ENCODE results near the gene GLYATL3. TPM values are rescaled to one million over a fixed set of nuclear protein-coding genes. Genes with fewer than 3 reads are reported as not detected.

The GLYATL3 gene
- total RNA-seq, 1 donor from 2014 or later, result not detected

DNA sequence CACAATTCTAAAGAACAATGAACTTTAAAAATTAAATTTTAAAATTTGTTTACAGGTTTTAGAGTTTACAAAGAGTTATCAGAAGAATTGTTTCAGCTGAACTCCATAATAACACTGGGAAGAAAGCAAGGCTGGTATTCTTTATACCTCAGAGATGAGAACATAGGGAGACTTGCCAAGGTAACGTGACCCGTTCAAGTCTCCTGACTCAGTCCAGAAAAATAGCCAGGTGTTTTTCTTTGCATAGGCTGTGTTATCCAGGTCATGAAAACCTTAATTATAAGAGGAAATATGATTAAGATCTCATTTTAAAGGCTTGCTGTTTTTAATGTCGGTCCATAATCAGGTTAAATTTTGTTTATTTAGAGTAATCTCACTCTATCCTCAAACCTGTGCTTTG is 42.2 kb downstream of the GLYATL3 start:
- FAIRE-seq (no peak), DNase-seq (ENCODE audit: low spot score in 2 of 2) (no peak)

DNA sequence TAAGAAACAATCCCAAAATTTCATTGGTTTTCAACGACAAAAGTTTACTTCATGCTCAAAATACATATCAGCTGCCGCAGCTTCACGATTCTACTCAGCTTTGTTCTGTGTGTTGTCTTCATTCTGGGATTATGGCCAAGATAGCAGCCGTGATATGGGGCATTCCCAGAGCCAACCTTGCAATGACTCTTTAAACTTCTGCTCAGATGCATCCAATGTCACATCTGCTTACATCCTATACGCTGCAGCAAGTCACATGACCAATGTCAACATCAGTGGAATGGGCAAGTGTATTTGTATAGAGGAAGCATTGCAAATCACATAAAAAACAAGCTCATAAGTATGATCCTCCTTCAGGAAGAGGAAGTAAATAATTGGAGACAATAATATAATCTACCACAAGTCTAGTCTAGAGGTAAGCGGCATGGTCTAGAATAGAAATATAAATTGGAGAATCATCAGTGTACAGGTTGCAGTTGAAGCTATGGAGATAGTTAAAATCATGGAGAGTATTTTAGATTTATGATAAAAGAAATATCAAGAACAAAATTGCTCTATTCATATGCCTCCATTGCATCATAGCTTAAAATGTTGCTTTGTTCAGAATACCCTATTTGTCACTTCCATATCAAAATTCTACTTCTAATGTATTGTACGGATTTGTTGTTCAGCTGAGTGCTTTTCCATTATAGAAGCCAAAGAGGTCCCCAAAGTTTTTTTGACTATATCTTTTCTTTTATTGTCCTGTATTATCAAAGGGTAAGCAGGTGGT is 43.5 kb downstream of the GLYATL3 start:
- DNase-seq (ENCODE audit: low spot score in 2 of 2) (no peak), FAIRE-seq (no peak)

DNA sequence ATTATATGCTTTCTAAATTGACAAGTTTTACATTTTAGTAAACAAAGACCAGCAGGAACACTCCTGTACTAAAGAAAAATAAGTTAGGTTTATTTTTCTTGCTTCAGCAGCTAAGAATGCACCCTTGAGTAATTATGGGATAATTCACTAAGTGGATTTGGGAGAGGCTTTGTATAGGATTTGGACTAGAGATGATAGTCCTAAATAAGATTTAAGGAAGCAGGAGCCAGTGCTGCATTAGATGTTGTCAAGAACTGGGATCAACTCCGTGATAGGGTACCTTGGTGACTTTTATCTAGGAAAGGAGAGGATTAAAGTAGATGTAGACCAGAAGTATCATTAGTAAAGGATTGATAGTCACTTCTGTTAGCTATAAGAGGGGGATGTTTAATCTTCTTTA is 46.6 kb downstream of the GLYATL3 start:
- DNase-seq (ENCODE audit: low spot score in 2 of 2), result no peak
- no peak for FAIRE-seq

DNA sequence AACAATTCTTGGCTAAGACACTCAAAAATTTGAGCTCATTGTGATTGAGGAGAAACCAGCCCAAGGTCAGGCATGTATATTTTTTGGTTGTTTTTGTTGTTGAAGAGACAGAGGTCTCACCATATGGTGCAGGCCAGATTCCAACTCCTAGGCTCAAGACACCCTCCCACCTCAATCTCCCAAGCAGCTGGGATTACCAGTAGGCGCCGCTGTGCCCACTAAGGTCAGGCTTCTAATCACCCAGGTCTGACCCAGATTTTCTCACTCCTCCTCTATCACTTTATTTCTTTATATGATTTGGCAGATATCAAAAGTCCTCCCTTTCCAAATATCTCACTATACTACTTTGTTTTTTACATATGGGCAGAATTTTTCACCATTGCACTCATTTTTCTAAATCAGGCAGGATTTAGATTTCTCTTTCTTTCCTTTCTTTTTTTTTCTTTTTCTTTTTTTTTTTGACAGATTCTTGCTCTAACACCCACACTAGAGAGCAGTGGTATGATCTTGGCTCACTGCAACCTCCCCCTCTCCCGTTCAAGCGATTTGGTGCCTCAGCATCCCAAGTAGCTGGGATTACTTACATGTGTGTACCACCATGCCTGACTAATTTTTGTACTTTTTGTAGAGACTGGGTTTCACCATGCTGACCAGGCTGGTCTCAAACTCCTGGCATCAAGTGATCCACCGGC is 49.0 kb downstream of the GLYATL3 start:
- DNase-seq (ENCODE audit: low spot score in 2 of 2) (no peak), FAIRE-seq (no peak)

DNA sequence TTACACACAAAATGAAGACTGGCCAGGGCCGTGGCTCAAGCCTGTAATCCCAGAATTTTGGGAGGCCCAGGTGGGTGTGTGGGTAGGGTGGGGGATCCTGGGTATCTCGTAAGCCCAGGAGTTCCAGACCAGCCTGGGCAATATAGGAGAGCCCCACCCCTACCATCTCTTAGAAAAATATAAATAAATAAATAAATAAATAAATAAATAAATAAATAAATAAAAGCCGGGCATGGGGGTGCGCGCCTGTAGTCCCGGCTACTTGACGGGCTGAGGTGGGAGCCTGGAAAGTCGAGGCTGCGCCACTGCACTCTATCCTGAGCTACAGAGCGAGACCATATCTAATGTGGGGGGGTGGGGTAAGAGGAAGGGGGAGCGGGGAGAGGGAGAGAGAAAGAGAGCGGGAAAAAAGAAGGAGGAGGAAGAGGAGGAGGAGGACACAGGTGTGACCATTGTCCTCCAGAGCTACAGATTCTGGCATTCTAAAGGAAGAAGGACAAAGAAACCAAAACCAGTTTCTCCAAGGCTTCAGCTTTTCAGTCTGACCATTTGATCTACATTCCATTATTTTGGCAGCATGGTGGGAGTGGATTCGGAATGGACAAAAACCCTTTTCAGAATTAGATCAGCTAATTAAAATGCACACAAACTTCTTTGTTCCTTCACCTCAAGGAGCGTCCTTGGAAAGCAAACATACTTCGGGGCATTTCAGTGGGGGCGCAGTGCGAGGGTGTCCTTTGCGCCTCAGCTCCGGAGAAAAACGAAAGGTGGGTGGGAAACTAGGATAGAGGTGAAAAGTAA is 50.2 kb downstream of the GLYATL3 start:
- DNase-seq (ENCODE audit: low spot score in 2 of 2) (no peak), FAIRE-seq (no peak)

DNA sequence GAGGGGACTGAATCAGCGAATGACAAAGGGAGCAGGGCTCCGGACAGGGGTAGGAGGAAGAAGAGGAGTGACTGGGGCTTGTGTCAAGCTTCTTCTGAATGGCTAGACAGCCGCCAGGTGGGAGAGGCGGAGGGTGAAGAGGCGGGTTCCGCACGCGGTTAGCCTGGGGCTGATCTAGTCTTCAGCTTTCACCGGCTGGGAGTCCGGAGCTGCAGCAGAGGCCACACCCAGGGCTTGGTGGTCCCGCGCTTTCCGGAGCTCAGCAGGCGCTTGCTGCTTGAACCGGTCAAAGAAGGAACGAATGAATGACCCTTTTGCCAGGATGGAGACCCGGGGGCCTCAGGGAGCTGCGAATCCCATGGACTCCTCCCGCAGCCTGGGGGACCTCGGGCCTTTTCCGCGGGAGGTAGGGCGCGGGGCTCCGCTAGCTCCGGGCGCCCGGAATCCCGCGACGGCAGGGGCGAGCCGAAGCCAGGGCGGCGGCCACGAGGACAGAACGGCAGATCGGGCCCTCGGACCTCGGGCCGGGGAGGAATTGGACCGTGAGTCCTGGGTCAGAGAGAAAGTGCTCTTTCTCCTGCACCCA is 50.9 kb downstream of the GLYATL3 start, which contains the start of gene C6orf141:
Gene C6orf141, plus strand, starts transcription at position 177 of the 586 bp plus-strand sequence. Its CDS starts 125 bp downstream, at position 302.
- no peak for FAIRE-seq
- DNase-seq (ENCODE audit: low spot score in 2 of 2), result peak in 1 of 2 donors; percentile 8

DNA sequence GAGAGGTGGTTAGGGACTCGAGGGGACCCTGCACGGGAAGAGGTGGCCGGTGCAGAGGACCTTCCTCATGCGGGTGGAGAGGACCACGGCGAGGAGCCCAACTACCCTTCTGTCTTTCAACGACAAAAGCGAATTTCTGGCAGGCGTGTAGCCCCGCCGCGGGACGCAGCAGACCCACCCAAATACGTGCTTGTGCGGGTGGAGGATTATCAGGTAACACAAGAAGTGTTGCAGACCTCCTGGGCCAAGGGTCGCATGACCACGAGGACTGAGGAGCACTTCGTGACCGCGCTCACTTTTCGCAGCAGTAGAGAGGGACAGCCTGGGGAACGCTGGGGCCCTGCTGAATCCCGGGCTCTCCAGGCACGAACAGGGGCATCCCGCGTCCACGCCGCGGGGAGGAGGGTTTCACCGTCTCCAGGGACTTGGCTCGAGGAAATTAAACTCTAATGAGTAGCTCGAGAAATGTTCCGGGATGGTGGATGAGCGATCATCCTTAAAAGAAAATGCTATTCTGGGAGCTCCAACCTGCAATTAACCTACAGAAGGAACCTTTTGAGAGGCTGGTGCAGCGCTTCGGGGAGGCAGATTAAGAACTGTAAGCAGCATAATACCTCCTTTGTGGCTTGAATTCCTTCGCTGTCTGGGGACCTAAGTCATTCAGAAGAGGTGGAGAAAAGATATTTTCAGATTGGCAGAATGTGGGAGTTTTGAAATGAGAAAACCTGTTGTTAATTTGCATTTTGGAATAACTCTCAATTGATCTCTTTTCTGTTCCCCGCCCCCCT is 51.5 kb downstream of the GLYATL3 start:
- no peak for FAIRE-seq

DNA sequence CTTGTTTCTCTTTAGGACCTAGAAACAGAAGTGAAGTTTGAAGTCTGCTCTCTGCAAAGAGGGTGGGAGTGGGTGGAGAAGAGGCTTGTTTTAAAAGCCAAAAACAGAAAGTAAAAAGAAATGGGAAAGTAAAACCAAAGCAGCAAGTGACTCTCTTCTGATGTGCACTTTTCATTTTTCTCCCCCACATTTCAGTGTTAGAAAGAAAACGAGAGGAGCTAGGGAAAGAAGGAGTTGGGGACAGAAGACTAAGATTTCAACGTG is 52.1 kb downstream of the GLYATL3 start:
- FAIRE-seq (no peak), DNase-seq (ENCODE audit: low spot score in 2 of 2) (no peak)

More for the DNA sequence above, 51.5 kb downstream of the GLYATL3 start:
- DNase-seq (ENCODE audit: low spot score in 2 of 2), result peak in 1 of 2 donors; percentile 10

GRCh38 chr6:49552596-49552995 is 52.9 kb downstream of the GLYATL3 start:
- FAIRE-seq (no peak), DNase-seq (ENCODE audit: low spot score in 2 of 2) (no peak)

GRCh38 chr6:49553384-49553783 is 53.7 kb downstream of the GLYATL3 start:
- no peak for DNase-seq (ENCODE audit: low spot score in 2 of 2)
- no peak for FAIRE-seq

GRCh38 chr6:49555951-49556350 is 56.2 kb downstream of the GLYATL3 start:
- no peak for DNase-seq (ENCODE audit: low spot score in 2 of 2)

GRCh38 chr6:49556429-49556837 is 56.7 kb downstream of the GLYATL3 start:
- no peak for DNase-seq (ENCODE audit: low spot score in 2 of 2)
- FAIRE-seq, result no peak

More at GRCh38 chr6:49555951-49556350, 56.2 kb downstream of the GLYATL3 start:
- no peak for FAIRE-seq

GRCh38 chr6:49557177-49557576 is 57.5 kb downstream of the GLYATL3 start:
- FAIRE-seq (no peak), DNase-seq (ENCODE audit: low spot score in 2 of 2) (no peak)

DNA sequence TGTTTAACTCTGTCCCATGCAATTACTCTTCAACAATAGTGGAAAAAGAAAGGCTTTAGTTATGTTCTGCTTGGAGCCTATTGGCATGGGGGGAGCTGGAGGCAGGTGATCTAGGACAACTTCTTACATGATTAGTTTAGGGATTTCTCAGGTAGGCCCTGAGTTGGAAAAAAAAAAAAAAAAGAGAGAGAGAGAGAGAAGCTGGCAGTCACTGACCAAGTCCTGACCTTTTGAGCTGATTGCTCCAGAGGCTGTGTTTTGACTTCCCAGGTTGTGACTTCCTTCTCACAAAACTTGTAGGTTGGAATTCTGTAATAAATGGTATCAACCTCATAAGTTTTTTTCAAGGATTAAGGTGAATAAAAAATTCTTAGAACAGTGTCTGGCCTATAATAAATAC is 58.5 kb downstream of the GLYATL3 start:
- FAIRE-seq (no peak), DNase-seq (ENCODE audit: low spot score in 2 of 2) (no peak)

GRCh38 chr6:49563006-49563886 is 63.5 kb downstream of the GLYATL3 start:
- DNase-seq (ENCODE audit: low spot score in 2 of 2), result no peak
- no peak for FAIRE-seq

GRCh38 chr6:49564552-49564951 is 64.8 kb downstream of the GLYATL3 start:
- DNase-seq (ENCODE audit: low spot score in 2 of 2), result no peak
- no peak for FAIRE-seq

DNA sequence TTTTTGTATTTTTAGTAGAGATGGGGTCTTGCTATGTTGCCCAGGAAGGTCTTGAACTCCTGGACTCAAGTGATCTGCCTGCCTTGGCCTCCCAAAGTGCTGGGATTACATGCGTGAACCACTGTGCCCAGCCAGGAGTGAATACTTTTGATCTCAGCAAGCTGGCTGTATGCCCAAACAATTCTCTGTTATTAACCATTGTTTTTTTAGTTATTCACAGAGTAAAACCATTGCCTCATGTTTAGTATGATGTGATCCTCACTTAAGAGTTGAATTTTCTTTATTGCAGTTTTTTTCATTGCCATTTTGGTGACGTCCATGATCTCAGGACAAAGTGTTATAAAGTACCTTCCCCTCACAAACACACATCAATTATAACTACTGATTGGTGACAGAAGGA is 65.5 kb downstream of the GLYATL3 start:
- DNase-seq (ENCODE audit: low spot score in 2 of 2) (no peak), FAIRE-seq (no peak)

GRCh38 chr6:49565855-49566254 is 66.1 kb downstream of the GLYATL3 start:
- no peak for FAIRE-seq
- no peak for DNase-seq (ENCODE audit: low spot score in 2 of 2)

- FAIRE-seq, result no peak
- DNase-seq (ENCODE audit: low spot score in 2 of 2), result no peak
Observed at GRCh38 chr6:49570474-49571079, 70.9 kb downstream of the GLYATL3 start.

Measured in frontal cortex (tissue), 4 donors.